HCT116 (cell line): ENCODE results near the gene RHCG. TPM values are rescaled to one million over a fixed set of nuclear protein-coding genes. Genes with fewer than 3 reads are reported as not detected.

Experiments
- ATAC-seq: fragments of 200-7000 bp; cut with Tn5 transposase; 2 replicates; pipeline ENCODE4 v1.9.1; 2020; ENCODE audit warnings: mild to moderate bottlenecking, moderate library complexity
- BruUV-seq: library from RNA; stranded (reverse); fragments of 400-500 nt; replicated peaks from 2 replicates; lab custom pipeline; 2021; lab: Mats Ljungman, UMichigan
- CTCF ChIA-PET: fragments of 300-600 bp; sonication (Branson Sonifier 250); formaldehyde crosslinking; loops from one replicate; lab custom pipeline; 2021; ENCODE audit warnings: antibody characterized with exemption; lab: Charles Lee
- POLR2A ChIA-PET: fragments of 300-600, 350-600 bp; sonication (Branson Sonifier 250); formaldehyde crosslinking; loops from one replicate; lab custom pipeline; 2021; ENCODE audit warnings: antibody characterized with exemption; lab: Charles Lee
- RAD21 ChIA-PET, 2 experiments: fragments of 300-600 bp; sonication (Branson Sonifier 250); formaldehyde crosslinking; loops; one replicate each; lab custom pipeline; 2023; ENCODE audit warnings: low total read pairs in 2 of 2; ENCODE audit not compliant: uncharacterized antibody in 2 of 2, unreplicated experiment in 2 of 2, low non-redundant PET in 1 of 2; lab: Charles Lee
- DNase-seq: peaks from one replicate; pipeline ENCODE4 v3.0.0-alpha.2; 2010; ENCODE audit warnings: low read depth, low spot score
- H2AFZ ChIP-seq: fragments of 200-600 bp; shearing (Covaris generic), sonication (generic); 2 replicates; pipeline ENCODE4 v1.6.1; 2017; ENCODE audit warnings: low read depth, mixed run types, mixed read lengths, antibody characterized with exemption, low read length; ENCODE audit not compliant: poor library complexity, severe bottlenecking
- H3K27ac ChIP-seq: 2 replicates; pipeline ENCODE4 v1.5.1; 2012; ENCODE audit warnings: low read depth, low read length
- H3K27me3 ChIP-seq: fragments of 200-600 bp; sonication (generic); 2 replicates; pipeline ENCODE4 v1.6.1; 2016; ENCODE audit warnings: mixed run types, low read length, mixed read lengths; ENCODE audit not compliant: insufficient read depth
- H3K36me3 ChIP-seq, 2 experiments: fragments of 200-500 bp in 1 of 2; fragments of 200-600 bp in 1 of 2; sonication (Bioruptor generic) in 1 of 2; sonication (generic) in 1 of 2; 2 replicates each; pipeline versions ENCODE4 v1.5.1 to v1.6.1; 2014 to 2016; ENCODE audit warnings: low read length in 2 of 2, inconsistent platforms in 1 of 2, mixed read lengths in 1 of 2, mixed run types in 1 of 2; ENCODE audit not compliant: insufficient read depth in 2 of 2, control insufficient read depth in 1 of 2
- H3K4me1 ChIP-seq, 2 experiments: fragments of 200-600 bp in 1 of 2; sonication (generic) in 1 of 2; 2 replicates each; pipeline versions ENCODE4 v1.5.1 to v1.6.1; 2012 to 2017; ENCODE audit warnings: low read length in 2 of 2, inconsistent platforms in 1 of 2, mild to moderate bottlenecking in 1 of 2, mixed read lengths in 1 of 2, mixed run types in 1 of 2, moderate library complexity in 1 of 2; ENCODE audit not compliant: insufficient read depth in 2 of 2, control insufficient read depth in 1 of 2
- H3K4me2 ChIP-seq: fragments of 200-600 bp; sonication (generic); 2 replicates; pipeline ENCODE4 v1.6.1; 2017; ENCODE audit warnings: mixed run types, low read length, mixed read lengths
- H3K4me3 ChIP-seq, 2 experiments: fragments of 200-600 bp in 1 of 2; sonication (generic) in 1 of 2; replicated peaks in 1 of 2; 2 replicates each; pipeline ENCODE4 v1.5.1; 2011 to 2016; ENCODE audit warnings: low read length in 2 of 2, control low read depth in 1 of 2, low read depth in 1 of 2, mild to moderate bottlenecking in 1 of 2, mixed read lengths in 1 of 2, mixed run types in 1 of 2
- H3K79me2 ChIP-seq: fragments of 200-600 bp; sonication (generic); 2 replicates; pipeline ENCODE4 v1.6.1; 2017; ENCODE audit warnings: mild to moderate bottlenecking, mixed run types, low read length, moderate library complexity, mixed read lengths; ENCODE audit not compliant: insufficient read depth
- H3K9ac ChIP-seq: fragments of 200-600 bp; sonication (generic); 2 replicates; pipeline ENCODE4 v1.6.1; 2016; ENCODE audit warnings: low read length, mixed read lengths
- H3K9me2 ChIP-seq: fragments of 200-600 bp; sonication (generic), shearing (Covaris generic); 2 replicates; pipeline ENCODE4 v1.6.1; 2017; ENCODE audit warnings: mixed run types, mild to moderate bottlenecking, moderate library complexity; ENCODE audit not compliant: insufficient read depth
- H3K9me3 ChIP-seq, 2 experiments: fragments of 200-500 bp in 1 of 2; fragments of 200-600 bp in 1 of 2; sonication (Bioruptor generic) in 1 of 2; sonication (generic) in 1 of 2; 2 replicates each; pipeline ENCODE4 v1.6.1; 2014 to 2017; ENCODE audit warnings: low read length in 2 of 2, mixed read lengths in 2 of 2, inconsistent platforms in 1 of 2, low read depth in 1 of 2, mild to moderate bottlenecking in 1 of 2, mixed run types in 1 of 2, moderate library complexity in 1 of 2; ENCODE audit not compliant: control insufficient read depth in 1 of 2, insufficient read depth in 1 of 2
- H4K20me1 ChIP-seq: fragments of 200-600 bp; sonication (generic), shearing (Covaris generic); 2 replicates; pipeline ENCODE4 v1.6.1; 2017; ENCODE audit warnings: mixed run types, mild to moderate bottlenecking, moderate library complexity; ENCODE audit not compliant: insufficient read depth
- CBX3 ChIP-seq: IDR thresholded peaks from 2 replicates; pipeline ENCODE4 v1.6.1; 2012; ENCODE audit warnings: low read depth
- CEBPB ChIP-seq: IDR thresholded peaks from 2 replicates; pipeline ENCODE4 v1.6.1; 2012; ENCODE audit warnings: low read depth
- EZH2 ChIP-seq: fragments of 200-600 bp; sonication (generic); IDR thresholded peaks from 2 replicates; pipeline ENCODE4 v1.6.1; 2017; ENCODE audit warnings: antibody characterized with exemption, mixed run types
- EZH2phosphoT487 ChIP-seq: fragments of 200-600 bp; IDR thresholded peaks from 2 replicates; pipeline ENCODE4 v1.6.1; 2018; ENCODE audit warnings: antibody characterized with exemption, borderline replicate concordance
- FOSL1 ChIP-seq: IDR thresholded peaks from 2 replicates; pipeline ENCODE4 v1.6.1; 2012; ENCODE audit warnings: low read depth
- JUND ChIP-seq: IDR thresholded peaks from 2 replicates; pipeline ENCODE4 v1.6.1; 2012
- POLR2AphosphoS5 ChIP-seq: IDR thresholded peaks from 2 replicates; pipeline ENCODE4 v1.6.1; 2011; ENCODE audit warnings: mild to moderate bottlenecking, low read depth, low read length, moderate library complexity
- SIN3A ChIP-seq: IDR thresholded peaks from 2 replicates; pipeline ENCODE4 v1.6.1; 2012; ENCODE audit warnings: low read depth
- SP1 ChIP-seq: IDR thresholded peaks from 2 replicates; pipeline ENCODE4 v1.6.1; 2012; ENCODE audit warnings: low read depth
- YY1 ChIP-seq: IDR thresholded peaks from 2 replicates; pipeline ENCODE4 v1.6.1; 2011; ENCODE audit warnings: low read length, low read depth, moderate library complexity, mild to moderate bottlenecking; ENCODE audit not compliant: insufficient replicate concordance; ENCODE audit errors: extremely low read depth
- ZFX ChIP-seq: fragments of 450-650 bp; IDR thresholded peaks from 2 replicates; pipeline ENCODE4 v1.6.1; 2017
- ZNF274 ChIP-seq: fragments of 200-500 bp; sonication (Bioruptor generic); IDR thresholded peaks from 2 replicates; pipeline ENCODE4 v1.6.1; 2014; ENCODE audit warnings: mild to moderate bottlenecking, low read depth, low read length, inconsistent platforms
- intact Hi-C: fragments of 100-400 bp; cut with micrococcal nuclease; formaldehyde crosslinking; loops from 2 replicates; pipeline ENCODE4 v1.10.0; 2022
- total RNA-seq: library from RNA; stranded (reverse); gene quantifications from one replicate; pipeline ENCODE4 v1.2.1, GENCODE V29; 2021; ENCODE audit not compliant: unreplicated experiment
- TF ChIP-seq, protein P1 (sequence below): IDR thresholded peaks from 2 replicates; pipeline ENCODE4 v1.6.1; 2012; ENCODE audit warnings: low read depth
- TF ChIP-seq, protein P2 (sequence below), 3 experiments: fragments of 200-600 bp in 1 of 3; sonication (generic) in 1 of 3; IDR thresholded peaks in 2 of 3; conservative IDR thresholded peaks in 1 of 3; 2 replicates each; pipeline ENCODE4 v1.5.1; 2012 to 2017; ENCODE audit warnings: low read depth in 2 of 3, low read length in 2 of 3, antibody characterized with exemption in 1 of 3, borderline replicate concordance in 1 of 3, control low read depth in 1 of 3, mild to moderate bottlenecking in 1 of 3, mixed read lengths in 1 of 3, mixed run types in 1 of 3, moderate library complexity in 1 of 3; ENCODE audit not compliant: insufficient read depth in 1 of 3
- TF ChIP-seq, protein P3 (sequence below): IDR thresholded peaks from 2 replicates; pipeline ENCODE4 v1.6.1; 2011; ENCODE audit warnings: mild to moderate bottlenecking, low read length, moderate library complexity; ENCODE audit not compliant: insufficient replicate concordance; ENCODE audit errors: extremely low read depth
- TF ChIP-seq, protein P4 (sequence below): IDR thresholded peaks from 2 replicates; pipeline ENCODE4 v1.6.1; 2012

RHCG gene
- total RNA-seq, 1 experiment from 2014 or later = not detected

DNA sequence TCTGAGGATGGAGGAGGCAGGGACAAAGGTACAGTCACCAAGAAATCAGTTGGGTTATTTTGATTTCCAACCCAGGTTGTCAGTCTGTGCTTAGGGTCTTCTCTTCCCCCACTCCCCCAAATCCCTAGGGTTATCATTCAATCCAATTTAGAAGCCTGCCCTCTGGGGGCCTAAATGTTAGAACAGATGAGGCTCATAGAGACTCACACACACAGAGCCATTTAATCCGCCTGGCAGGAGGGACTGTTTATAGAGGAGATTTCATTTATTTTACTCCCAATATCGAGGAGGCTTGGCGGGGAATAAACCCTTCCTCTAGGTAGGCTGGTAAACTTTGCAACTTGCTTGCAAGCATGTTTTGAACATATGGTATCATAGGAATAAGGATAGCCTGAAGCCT lies 52.8 kb downstream of the RHCG start:
- no TSS peak for BruUV-seq
- Histone ChIP-seq H2AFZ (no peak overlapping the region), H4K20me1 (no peaks in the 10 kb centered on the region), H3K27ac (no peak overlapping the region), H3K36me3 (no peaks in the 10 kb centered on the region), H3K4me3 (no peak overlapping the region), H3K4me1 (peaks cover 2 to 6% of the 10 kb centered on the region in 2 experiments; a peak in 2 of 4 replicates), H3K4me2 (no peak overlapping the region), H3K79me2 (no peaks in the 10 kb centered on the region), H3K9me3 (no peaks in the 10 kb centered on the region), H3K27me3 (no peaks in the 10 kb centered on the region), H3K9ac (no peak overlapping the region), H3K9me2 (no peaks in the 10 kb centered on the region)
- POLR2A ChIA-PET = interaction anchor here (1.4 kb wide), 1 partner anchor 131 kb away, joined by 3 read pairs; the partner anchor contains the start of gene TICRR
- CTCF ChIA-PET = interaction anchor here (0.8 to 4.2 kb wide), 10 partner anchors 9 to 296 kb away, joined by 3 to 47 read pairs (median 5); no protein-coding TSS in a partner anchor
- no peak for ATAC-seq
- RAD21 ChIA-PET = no interaction called here
- no peak for DNase-seq
- intact Hi-C loops = loop anchor here (2.0 kb wide), 1 partner anchor 113 kb away; no protein-coding TSS in a partner anchor
- no peak for TF ChIP-seq POLR2AphosphoS5
- TF ChIP-seq, protein P1, sequence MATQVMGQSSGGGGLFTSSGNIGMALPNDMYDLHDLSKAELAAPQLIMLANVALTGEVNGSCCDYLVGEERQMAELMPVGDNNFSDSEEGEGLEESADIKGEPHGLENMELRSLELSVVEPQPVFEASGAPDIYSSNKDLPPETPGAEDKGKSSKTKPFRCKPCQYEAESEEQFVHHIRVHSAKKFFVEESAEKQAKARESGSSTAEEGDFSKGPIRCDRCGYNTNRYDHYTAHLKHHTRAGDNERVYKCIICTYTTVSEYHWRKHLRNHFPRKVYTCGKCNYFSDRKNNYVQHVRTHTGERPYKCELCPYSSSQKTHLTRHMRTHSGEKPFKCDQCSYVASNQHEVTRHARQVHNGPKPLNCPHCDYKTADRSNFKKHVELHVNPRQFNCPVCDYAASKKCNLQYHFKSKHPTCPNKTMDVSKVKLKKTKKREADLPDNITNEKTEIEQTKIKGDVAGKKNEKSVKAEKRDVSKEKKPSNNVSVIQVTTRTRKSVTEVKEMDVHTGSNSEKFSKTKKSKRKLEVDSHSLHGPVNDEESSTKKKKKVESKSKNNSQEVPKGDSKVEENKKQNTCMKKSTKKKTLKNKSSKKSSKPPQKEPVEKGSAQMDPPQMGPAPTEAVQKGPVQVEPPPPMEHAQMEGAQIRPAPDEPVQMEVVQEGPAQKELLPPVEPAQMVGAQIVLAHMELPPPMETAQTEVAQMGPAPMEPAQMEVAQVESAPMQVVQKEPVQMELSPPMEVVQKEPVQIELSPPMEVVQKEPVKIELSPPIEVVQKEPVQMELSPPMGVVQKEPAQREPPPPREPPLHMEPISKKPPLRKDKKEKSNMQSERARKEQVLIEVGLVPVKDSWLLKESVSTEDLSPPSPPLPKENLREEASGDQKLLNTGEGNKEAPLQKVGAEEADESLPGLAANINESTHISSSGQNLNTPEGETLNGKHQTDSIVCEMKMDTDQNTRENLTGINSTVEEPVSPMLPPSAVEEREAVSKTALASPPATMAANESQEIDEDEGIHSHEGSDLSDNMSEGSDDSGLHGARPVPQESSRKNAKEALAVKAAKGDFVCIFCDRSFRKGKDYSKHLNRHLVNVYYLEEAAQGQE = no peak
- TF ChIP-seq FOSL1 = no peak
- TF ChIP-seq EZH2phosphoT487 = no peak
- no peak for TF ChIP-seq SP1
- no peak for TF ChIP-seq SIN3A
- TF ChIP-seq, protein P2, sequence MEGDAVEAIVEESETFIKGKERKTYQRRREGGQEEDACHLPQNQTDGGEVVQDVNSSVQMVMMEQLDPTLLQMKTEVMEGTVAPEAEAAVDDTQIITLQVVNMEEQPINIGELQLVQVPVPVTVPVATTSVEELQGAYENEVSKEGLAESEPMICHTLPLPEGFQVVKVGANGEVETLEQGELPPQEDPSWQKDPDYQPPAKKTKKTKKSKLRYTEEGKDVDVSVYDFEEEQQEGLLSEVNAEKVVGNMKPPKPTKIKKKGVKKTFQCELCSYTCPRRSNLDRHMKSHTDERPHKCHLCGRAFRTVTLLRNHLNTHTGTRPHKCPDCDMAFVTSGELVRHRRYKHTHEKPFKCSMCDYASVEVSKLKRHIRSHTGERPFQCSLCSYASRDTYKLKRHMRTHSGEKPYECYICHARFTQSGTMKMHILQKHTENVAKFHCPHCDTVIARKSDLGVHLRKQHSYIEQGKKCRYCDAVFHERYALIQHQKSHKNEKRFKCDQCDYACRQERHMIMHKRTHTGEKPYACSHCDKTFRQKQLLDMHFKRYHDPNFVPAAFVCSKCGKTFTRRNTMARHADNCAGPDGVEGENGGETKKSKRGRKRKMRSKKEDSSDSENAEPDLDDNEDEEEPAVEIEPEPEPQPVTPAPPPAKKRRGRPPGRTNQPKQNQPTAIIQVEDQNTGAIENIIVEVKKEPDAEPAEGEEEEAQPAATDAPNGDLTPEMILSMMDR (IDR thresholded peaks at IDR 0.05 in 2 of 3, conservative IDR thresholded peaks at IDR 0.05 in 1 of 3; ENCODE audit: borderline replicate concordance in 1 of 3, insufficient read depth in 1 of 3, low read depth in 2 of 3, low read length in 2 of 3) = no peak
- no peak for TF ChIP-seq YY1
- TF ChIP-seq, protein P3, sequence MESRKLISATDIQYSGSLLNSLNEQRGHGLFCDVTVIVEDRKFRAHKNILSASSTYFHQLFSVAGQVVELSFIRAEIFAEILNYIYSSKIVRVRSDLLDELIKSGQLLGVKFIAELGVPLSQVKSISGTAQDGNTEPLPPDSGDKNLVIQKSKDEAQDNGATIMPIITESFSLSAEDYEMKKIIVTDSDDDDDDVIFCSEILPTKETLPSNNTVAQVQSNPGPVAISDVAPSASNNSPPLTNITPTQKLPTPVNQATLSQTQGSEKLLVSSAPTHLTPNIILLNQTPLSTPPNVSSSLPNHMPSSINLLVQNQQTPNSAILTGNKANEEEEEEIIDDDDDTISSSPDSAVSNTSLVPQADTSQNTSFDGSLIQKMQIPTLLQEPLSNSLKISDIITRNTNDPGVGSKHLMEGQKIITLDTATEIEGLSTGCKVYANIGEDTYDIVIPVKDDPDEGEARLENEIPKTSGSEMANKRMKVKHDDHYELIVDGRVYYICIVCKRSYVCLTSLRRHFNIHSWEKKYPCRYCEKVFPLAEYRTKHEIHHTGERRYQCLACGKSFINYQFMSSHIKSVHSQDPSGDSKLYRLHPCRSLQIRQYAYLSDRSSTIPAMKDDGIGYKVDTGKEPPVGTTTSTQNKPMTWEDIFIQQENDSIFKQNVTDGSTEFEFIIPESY = no peak
- no peak for TF ChIP-seq CEBPB
- TF ChIP-seq ZFX = no peak
- no peak for TF ChIP-seq CBX3
- no peak for TF ChIP-seq EZH2
- no peak for TF ChIP-seq ZNF274
- TF ChIP-seq, protein P4, sequence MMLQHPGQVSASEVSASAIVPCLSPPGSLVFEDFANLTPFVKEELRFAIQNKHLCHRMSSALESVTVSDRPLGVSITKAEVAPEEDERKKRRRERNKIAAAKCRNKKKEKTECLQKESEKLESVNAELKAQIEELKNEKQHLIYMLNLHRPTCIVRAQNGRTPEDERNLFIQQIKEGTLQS = no peak
- no peak for TF ChIP-seq JUND
- TF ChIP-seq, all 23 proteins: peak for 0
